ENCODE results near the gene PTPRM. TPM values are rescaled to one million over a fixed set of nuclear protein-coding genes. Genes with fewer than 3 reads are reported as not detected.

The PTPRM gene
- total and polyA plus RNA-seq, 2 donors (not counting 3 experiments of a cell fraction or from before 2014, with no cell fraction given) = 37.4 to 43.7 TPM

- Histone ChIP-seq H4K20me1 (replicated peaks; ENCODE audit: control insufficient read depth, extremely low read depth, insufficient read depth, low read length) (no peaks in the 10 kb centered on the region), H3K9me1 (replicated peaks; ENCODE audit: control insufficient read depth, extremely low read depth, insufficient read depth, low read length) (no peaks in the 10 kb centered on the region), H3K27ac (ENCODE audit: insufficient read depth, low read depth, low read length) (no peak overlapping the region), H3K4me2 (ENCODE audit: insufficient read depth, low read length) (no peak overlapping the region), H3K79me2 (ENCODE audit: control insufficient read depth, insufficient read depth, low read length) (no peaks in the 10 kb centered on the region), H3K9ac (replicated peaks; ENCODE audit: extremely low read depth, insufficient read depth, low read length) (no peak overlapping the region), H3K4me3 (replicated peaks in 1 of 3; ENCODE audit: insufficient read depth in 1 of 3, low read depth in 1 of 3, low read length in 3 of 3) (no peak overlapping the region), H3K36me3 (ENCODE audit: control insufficient read depth in 2 of 2, extremely low read depth in 1 of 2, insufficient read depth in 2 of 2, low read length in 2 of 2) (no peaks in the 10 kb centered on the region), H3K9me3 (replicated peaks; ENCODE audit: control insufficient read depth, insufficient read depth, low read length) (no peaks in the 10 kb centered on the region), H2AFZ (ENCODE audit: low read depth, low read length) (no peak overlapping the region), H3K27me3 (ENCODE audit: control insufficient read depth in 2 of 2, insufficient read depth in 2 of 2, low read length in 2 of 2) (no peaks in the 10 kb centered on the region), H3K4me1 (ENCODE audit: control insufficient read depth, extremely low read depth, insufficient read depth, low read length) (no peaks in the 10 kb centered on the region)
- DNase-seq (ENCODE audit: low read depth, low spot score) (no peak), FAIRE-seq (no peak)
- BruUV-seq (replicated peaks) = no TSS peak
- TF ChIP-seq CTCF (IDR thresholded peaks at IDR 0.05; ENCODE audit: extremely low read depth in 1 of 2, insufficient read depth in 1 of 2, low read depth in 1 of 2, low read length in 2 of 2) (no peak), EZH2 (IDR thresholded peaks at IDR 0.05; ENCODE audit: borderline replicate concordance, low read depth, low read length, severe bottlenecking) (no peak)
- ChIA-PET CTCF (interaction anchor here (1.4 kb wide), 1 partner anchor 498 kb away, joined by 3 read pairs; no protein-coding TSS in a partner anchor), POLR2A (no interaction called here)
- intact Hi-C loops (cut with micrococcal nuclease) (no loop called here), dilution Hi-C loops (cut with MboI; ENCODE audit: extremely low pct_ligation_motif_present, low sequenced_read_pairs) (no loop called here)
These were observed 203.8 kb downstream of the PTPRM start for GRCh38 chr18:7770908-7771307.

- TF ChIP-seq EZH2 (IDR thresholded peaks at IDR 0.05; ENCODE audit: borderline replicate concordance, low read depth, low read length, severe bottlenecking) (no peak), GATA2 (IDR thresholded peaks at IDR 0.05; ENCODE audit: insufficient read depth, insufficient read length, low read depth, low read length) (no peak), JUN (IDR thresholded peaks at IDR 0.05; ENCODE audit: borderline replicate concordance, insufficient read depth, insufficient read length, low read depth) (no peak), POLR2A (IDR thresholded peaks at IDR 0.05; ENCODE audit: low read depth, low read length) (no peak), FOS (IDR thresholded peaks at IDR 0.05; ENCODE audit: borderline replicate concordance, insufficient read depth, low read length) (no peak), CTCF (IDR thresholded peaks at IDR 0.05; ENCODE audit: extremely low read depth in 1 of 2, insufficient read depth in 1 of 2, low read depth in 1 of 2, low read length in 2 of 2) (no peak), MYC (IDR thresholded peaks at IDR 0.05; ENCODE audit: low read depth, low read length) (no peak), MAX (IDR thresholded peaks at IDR 0.05; ENCODE audit: insufficient read depth, insufficient read length) (no peak), POLR2AphosphoS5 (IDR thresholded peaks at IDR 0.05; ENCODE audit: insufficient read depth, low read depth, low read length) (no peak)
- ChIA-PET POLR2A (no interaction called here), CTCF (no interaction called here)
- no TSS peak for BruUV-seq (replicated peaks)
- no peak overlapping the region for H3K4me2 ChIP-seq (ENCODE audit: insufficient read depth, low read length)
- H3K79me2 ChIP-seq (ENCODE audit: control insufficient read depth, insufficient read depth, low read length) = no peaks in the 10 kb centered on the region
- no peak for FAIRE-seq
- dilution Hi-C loops (cut with MboI; ENCODE audit: extremely low pct_ligation_motif_present, low sequenced_read_pairs) (no loop called here), intact Hi-C loops (cut with micrococcal nuclease) (no loop called here)
- no peak overlapping the region for H3K4me3 ChIP-seq (replicated peaks in 1 of 3; ENCODE audit: insufficient read depth in 1 of 3, low read depth in 1 of 3, low read length in 3 of 3)
- no peak overlapping the region for H3K27ac ChIP-seq (ENCODE audit: insufficient read depth, low read depth, low read length)
- no peaks in the 10 kb centered on the region for H4K20me1 ChIP-seq (replicated peaks; ENCODE audit: control insufficient read depth, extremely low read depth, insufficient read depth, low read length)
- H2AFZ ChIP-seq (ENCODE audit: low read depth, low read length) = no peak overlapping the region
- H3K4me1 ChIP-seq (ENCODE audit: control insufficient read depth, extremely low read depth, insufficient read depth, low read length) = no peaks in the 10 kb centered on the region
- no peak overlapping the region for H3K9ac ChIP-seq (replicated peaks; ENCODE audit: extremely low read depth, insufficient read depth, low read length)
- H3K9me1 ChIP-seq (replicated peaks; ENCODE audit: control insufficient read depth, extremely low read depth, insufficient read depth, low read length) = no peaks in the 10 kb centered on the region
- H3K9me3 ChIP-seq (replicated peaks; ENCODE audit: control insufficient read depth, insufficient read depth, low read length) = no peaks in the 10 kb centered on the region
- no peaks in the 10 kb centered on the region for H3K36me3 ChIP-seq (ENCODE audit: control insufficient read depth in 2 of 2, extremely low read depth in 1 of 2, insufficient read depth in 2 of 2, low read length in 2 of 2)
- no peaks in the 10 kb centered on the region for H3K27me3 ChIP-seq (ENCODE audit: control insufficient read depth in 2 of 2, insufficient read depth in 2 of 2, low read length in 2 of 2)
- DNase-seq (ENCODE audit: low read depth, low spot score) = no peak
These were observed 205.4 kb downstream of the PTPRM start for GRCh38 chr18:7772510-7772888.

All from endothelial cell of umbilical vein (primary cell).